GM18508 (cell line): ENCODE results near the gene KBTBD3.
"Not testable (repeated sequence)": the region's sequence is repeated elsewhere in the genome, so short reads cannot be mapped to it uniquely, and the experiment has no call there.

ENCODE experiments used
- ATAC-seq: cut with Tn5 transposase; IDR thresholded peaks from one replicate; pipeline ENCODE4 v1.9.1; 2021; ENCODE audit warnings: moderate number of reproducible peaks; ENCODE audit not compliant: insufficient read depth, unreplicated experiment

KBTBD3 gene

DNA sequence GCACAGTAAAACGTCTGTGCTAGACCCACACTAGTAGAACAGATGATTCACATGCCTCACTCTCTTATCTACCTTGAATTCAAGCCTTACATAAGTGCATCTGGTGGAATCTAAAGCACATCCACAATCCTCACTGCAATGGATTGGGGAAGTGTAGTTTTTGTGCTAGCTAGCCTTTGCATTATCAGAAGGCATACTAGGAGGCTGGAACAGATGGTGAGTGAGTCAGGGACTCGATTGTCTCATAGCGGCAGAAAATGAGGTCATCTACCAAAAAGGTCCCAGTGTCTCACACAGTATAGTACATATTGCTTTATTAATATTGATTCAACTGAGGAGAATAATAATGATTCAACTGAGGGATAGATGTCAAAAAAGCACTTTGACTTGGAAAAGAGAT, 64.4 kb downstream of the KBTBD3 start:
- no peak for ATAC-seq

GRCh38 chr11:106011481-106011880, 65.7 kb downstream of the KBTBD3 start:
- no peak for ATAC-seq

DNA sequence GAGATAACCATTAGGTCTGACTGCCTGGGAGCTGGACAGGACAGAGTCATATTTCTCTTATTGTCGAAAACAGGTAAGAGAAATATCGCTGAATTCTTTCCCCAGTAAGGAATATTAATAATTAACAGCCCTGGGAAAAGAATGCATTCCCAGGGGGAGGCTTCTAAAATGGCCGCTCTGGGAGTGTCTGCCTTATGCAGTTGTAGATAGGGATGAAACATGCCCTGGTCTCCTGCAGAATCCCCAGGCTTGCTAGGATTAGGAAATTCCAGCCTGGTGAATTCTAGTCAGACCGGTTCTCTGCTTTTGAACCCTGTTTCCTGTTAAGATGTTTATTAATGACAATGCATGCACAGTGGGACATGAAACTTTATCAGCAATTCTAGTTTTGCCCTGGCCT, 74.1 kb downstream of the KBTBD3 start:
- not testable (repeated sequence) for ATAC-seq

DNA sequence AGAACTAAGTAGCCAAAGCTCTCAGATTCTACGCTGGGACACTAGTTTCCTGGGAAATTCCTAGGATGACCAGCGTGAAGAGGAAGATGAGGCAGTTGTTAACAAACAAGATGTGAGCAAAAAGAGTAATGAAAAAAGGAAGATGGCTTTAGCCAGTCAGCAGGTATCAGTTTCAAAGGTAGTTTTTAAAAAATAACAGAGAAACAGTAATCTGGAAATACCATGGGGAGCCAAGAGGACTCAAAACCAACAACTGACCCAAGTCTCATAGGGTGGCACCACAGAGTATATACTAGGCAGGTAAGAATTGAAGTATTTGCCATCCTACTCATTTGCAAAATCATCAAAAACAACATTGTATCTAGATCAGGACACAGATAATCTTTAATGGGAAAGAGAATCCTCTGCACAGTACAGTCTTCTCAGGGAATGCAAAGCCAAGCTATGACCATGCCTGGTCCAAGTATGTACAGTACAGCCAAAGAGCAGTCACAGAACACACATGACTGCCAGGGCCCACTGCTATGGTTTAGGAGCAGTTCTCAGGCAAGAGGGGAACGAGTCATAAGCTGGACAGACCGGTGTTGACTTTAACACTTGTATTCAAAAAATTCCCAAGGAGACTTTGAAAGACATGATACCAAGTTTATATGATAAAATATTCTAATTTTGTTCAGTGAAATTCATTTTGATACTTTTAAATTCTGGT, 75.7 kb downstream of the KBTBD3 start:
- ATAC-seq = no peak
